PC-3 (cell line): ENCODE results near the gene IFT20.

Experiments
- CTCF ChIP-seq: fragments of 300-600 bp; sonication (generic); conservative IDR thresholded peaks from 2 replicates; pipeline ENCODE4 v1.5.1; 2017; ENCODE audit warnings: antibody characterized with exemption, low read depth, mild to moderate bottlenecking, low read length
- EZH2 ChIP-seq: fragments of 300-600 bp; sonication (generic); IDR thresholded peaks from one replicate; pipeline ENCODE4 v1.6.1; 2017; ENCODE audit warnings: antibody characterized with exemption, mild to moderate bottlenecking, low read length; ENCODE audit not compliant: unreplicated experiment
- EZH2phosphoT487 ChIP-seq: fragments of 300-600 bp; sonication (generic); IDR thresholded peaks from 2 replicates; pipeline ENCODE4 v1.6.1; 2018; ENCODE audit warnings: mild to moderate bottlenecking, antibody characterized with exemption, low read length, borderline replicate concordance

DNA sequence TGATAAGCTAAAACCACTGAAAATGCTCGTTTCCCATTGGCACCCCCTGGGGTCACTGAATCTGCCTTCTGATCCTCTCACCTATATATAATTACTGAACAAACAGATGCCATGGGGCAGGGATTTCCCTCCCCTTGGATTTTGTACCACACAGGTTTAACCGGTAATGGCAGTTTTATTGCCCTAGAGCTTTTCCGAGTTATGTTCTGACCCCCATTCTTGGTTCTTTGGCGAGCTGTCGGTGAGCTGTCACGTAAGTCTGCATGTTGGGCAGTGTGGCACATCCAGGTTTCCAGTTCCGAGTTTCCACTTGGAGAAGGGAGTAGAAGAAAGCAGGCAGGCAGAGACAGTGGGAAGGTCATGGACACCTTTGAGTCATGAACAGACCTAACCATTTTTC is 9.2 kb downstream of the IFT20 start:
- TF ChIP-seq CTCF = no peak
- no peak for TF ChIP-seq EZH2
- no peak for TF ChIP-seq EZH2phosphoT487
